Measurements from ENCODE around the gene CYB5R4. TPM values are rescaled to one million over a fixed set of nuclear protein-coding genes. Genes with fewer than 3 reads are reported as not detected.
A peak's percentile ranks its signal among the peaks of the same experiment; 100 is the strongest.

Gene CYB5R4
- total RNA-seq, 1 donor from 2014 or later: 37.3 TPM

DNA sequence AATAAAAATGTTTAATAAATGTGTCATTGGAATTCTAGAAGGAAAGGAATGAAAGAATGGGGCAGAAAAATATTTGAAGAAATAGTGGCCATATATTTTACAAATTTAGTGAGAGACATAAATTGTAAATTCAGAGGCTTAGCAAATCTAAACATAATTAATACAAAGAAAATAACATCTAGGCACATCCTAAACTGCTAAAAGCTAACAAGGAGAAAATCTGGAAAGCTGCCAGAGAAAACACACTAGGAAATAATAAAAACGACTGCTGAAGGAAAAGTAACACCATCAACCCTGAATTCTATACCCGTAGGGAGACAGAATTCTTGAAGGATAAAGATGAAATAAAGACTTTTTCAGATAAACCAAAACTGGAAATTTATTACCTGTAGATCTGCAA is 23.8 kb downstream of the CYB5R4 start:
- intact Hi-C loops (cut with micrococcal nuclease): loop anchor here (10.0 kb wide), 2 partner anchors 808 to 882 kb away; partner anchors contain the start of gene TBX18
- Mint-ChIP-seq H3K27ac (no peak overlapping the region), H3K9me3 (no peaks in the 10 kb centered on the region), H3K27me3 (no peaks in the 10 kb centered on the region), H3K36me3 (ENCODE audit: low read depth) (peaks cover 8% of the 10 kb centered on the region), H3K4me3 (no peak overlapping the region), H3K4me1 (peaks cover 42% of the 10 kb centered on the region)
- DNase-seq (no peak), ATAC-seq (ENCODE audit: low read depth) (no peak)
- ChIA-PET POLR2A (no interaction called here), CTCF (interaction anchor here (0.9 to 1.6 kb wide), 3 partner anchors 23 to 1440 kb away, joined by 3 to 6 read pairs (median 4); partner anchors contain the start of gene CYB5R4)
- TF ChIP-seq, protein P1, sequence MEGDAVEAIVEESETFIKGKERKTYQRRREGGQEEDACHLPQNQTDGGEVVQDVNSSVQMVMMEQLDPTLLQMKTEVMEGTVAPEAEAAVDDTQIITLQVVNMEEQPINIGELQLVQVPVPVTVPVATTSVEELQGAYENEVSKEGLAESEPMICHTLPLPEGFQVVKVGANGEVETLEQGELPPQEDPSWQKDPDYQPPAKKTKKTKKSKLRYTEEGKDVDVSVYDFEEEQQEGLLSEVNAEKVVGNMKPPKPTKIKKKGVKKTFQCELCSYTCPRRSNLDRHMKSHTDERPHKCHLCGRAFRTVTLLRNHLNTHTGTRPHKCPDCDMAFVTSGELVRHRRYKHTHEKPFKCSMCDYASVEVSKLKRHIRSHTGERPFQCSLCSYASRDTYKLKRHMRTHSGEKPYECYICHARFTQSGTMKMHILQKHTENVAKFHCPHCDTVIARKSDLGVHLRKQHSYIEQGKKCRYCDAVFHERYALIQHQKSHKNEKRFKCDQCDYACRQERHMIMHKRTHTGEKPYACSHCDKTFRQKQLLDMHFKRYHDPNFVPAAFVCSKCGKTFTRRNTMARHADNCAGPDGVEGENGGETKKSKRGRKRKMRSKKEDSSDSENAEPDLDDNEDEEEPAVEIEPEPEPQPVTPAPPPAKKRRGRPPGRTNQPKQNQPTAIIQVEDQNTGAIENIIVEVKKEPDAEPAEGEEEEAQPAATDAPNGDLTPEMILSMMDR (IDR thresholded peaks at IDR 0.05): no peak

DNA sequence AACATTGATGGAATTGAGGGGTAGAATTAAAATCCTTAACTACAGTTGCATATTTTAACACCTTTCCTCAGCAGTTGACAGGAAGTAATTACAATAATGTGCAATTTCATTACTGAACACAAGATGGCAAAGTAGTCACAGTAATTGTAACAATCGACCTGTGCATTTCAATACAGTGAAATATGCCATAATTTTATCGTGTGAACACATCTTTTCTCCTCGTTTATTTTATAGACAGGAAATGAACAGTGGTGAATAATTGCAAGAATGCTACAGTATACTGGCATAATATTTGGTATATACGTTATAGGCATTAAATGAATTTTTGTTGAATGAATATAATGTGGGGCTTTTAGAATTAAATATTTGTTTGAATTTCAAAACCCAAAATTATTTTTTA is 25.0 kb downstream of the CYB5R4 start:
- no peaks in the 10 kb centered on the region for H3K27me3 Mint-ChIP-seq
- CTCF ChIA-PET: interaction anchor here (0.6 to 3.8 kb wide), 4 partner anchors 25 to 336 kb away, joined by 3 to 21 read pairs (median 5); partner anchors contain the start of gene CYB5R4
- H3K4me3 Mint-ChIP-seq: no peak overlapping the region
- no peak overlapping the region for H3K27ac Mint-ChIP-seq
- TF ChIP-seq, protein P1 (IDR thresholded peaks at IDR 0.05): no peak
- ATAC-seq (ENCODE audit: low read depth) (peak; percentile 76), DNase-seq (no peak)
- no peaks in the 10 kb centered on the region for H3K9me3 Mint-ChIP-seq
- H3K4me1 Mint-ChIP-seq: peaks cover 45% of the 10 kb centered on the region
- peaks cover 12% of the 10 kb centered on the region for H3K36me3 Mint-ChIP-seq (ENCODE audit: low read depth)
- intact Hi-C loops (cut with micrococcal nuclease): loop anchor here (1.0 to 10.0 kb wide), 4 partner anchors 336 to 880 kb away; partner anchors contain the start of gene TBX18
- POLR2A ChIA-PET: no interaction called here

DNA sequence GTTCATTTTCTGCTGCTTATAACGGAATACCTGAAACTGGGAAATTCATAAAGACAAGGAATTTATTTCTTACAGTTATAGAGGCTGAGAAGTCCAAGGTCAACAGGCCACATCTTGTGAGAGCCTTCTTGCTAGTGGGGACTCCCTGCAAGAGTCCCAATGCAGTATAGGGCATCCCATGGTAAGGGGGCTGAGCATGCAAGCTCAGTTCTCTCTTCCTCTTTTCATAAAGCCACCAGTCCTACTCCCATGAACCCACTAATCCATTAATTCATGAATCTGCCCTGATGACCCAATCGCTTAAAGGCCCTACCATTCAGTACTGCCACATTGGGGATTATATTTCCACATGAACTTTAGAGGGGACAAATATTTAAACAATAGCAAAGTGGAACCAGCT is 26.5 kb downstream of the CYB5R4 start:
- Mint-ChIP-seq H3K9me3 (no peaks in the 10 kb centered on the region), H3K27me3 (no peaks in the 10 kb centered on the region), H3K4me3 (no peak overlapping the region), H3K36me3 (ENCODE audit: low read depth) (peaks cover 22% of the 10 kb centered on the region), H3K27ac (no peak overlapping the region), H3K4me1 (peaks cover 35% of the 10 kb centered on the region)
- intact Hi-C loops (cut with micrococcal nuclease): loop anchor here (2.0 to 10.0 kb wide), 3 partner anchors 343 to 879 kb away; partner anchors contain the start of gene TBX18
- ChIA-PET POLR2A (no interaction called here), CTCF (interaction anchor here (1.8 to 3.8 kb wide), 2 partner anchors 335 to 341 kb away, joined by 8 to 21 read pairs; partner anchors contain the start of gene CEP162)
- no peak for DNase-seq
- no peak for ATAC-seq (ENCODE audit: low read depth)
- TF ChIP-seq, protein P1 (IDR thresholded peaks at IDR 0.05): no peak

DNA sequence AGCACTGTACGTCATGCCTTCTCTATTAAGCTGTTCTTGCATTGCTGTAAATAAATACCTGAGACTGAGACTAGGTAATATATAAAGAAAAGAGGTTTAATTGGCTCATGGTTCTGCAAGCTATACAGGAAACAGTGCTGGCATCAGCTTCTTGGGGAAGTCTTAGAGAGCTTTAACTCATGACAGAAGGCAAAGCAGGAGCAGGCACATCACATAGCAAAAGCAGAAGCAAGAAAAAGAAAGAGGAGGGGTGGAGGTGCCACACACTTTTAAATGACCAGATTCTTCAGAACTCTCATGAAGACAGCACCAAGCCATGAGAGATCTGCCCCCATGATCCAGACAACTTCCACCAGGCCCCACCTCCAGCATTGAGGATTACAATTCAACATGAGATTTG is 30.1 kb downstream of the CYB5R4 start:
- peaks cover 42% of the 10 kb centered on the region for H3K4me1 Mint-ChIP-seq
- ChIA-PET POLR2A (interaction anchor here (1.2 kb wide), 1 partner anchor 338 kb away, joined by 3 read pairs; the partner anchor contains the start of gene CEP162), CTCF (no interaction called here)
- intact Hi-C loops (cut with micrococcal nuclease): loop anchor here (10.0 kb wide), 2 partner anchors 815 to 875 kb away; partner anchors contain the start of gene TBX18
- peaks cover 23% of the 10 kb centered on the region for H3K36me3 Mint-ChIP-seq (ENCODE audit: low read depth)
- ATAC-seq (ENCODE audit: low read depth): peak; percentile 25
- DNase-seq: no peak
- TF ChIP-seq, protein P1 (IDR thresholded peaks at IDR 0.05): no peak
- no peaks in the 10 kb centered on the region for H3K27me3 Mint-ChIP-seq
- peak overlapping the region; percentile 18 for H3K27ac Mint-ChIP-seq
- no peaks in the 10 kb centered on the region for H3K9me3 Mint-ChIP-seq
- no peak overlapping the region for H3K4me3 Mint-ChIP-seq

DNA sequence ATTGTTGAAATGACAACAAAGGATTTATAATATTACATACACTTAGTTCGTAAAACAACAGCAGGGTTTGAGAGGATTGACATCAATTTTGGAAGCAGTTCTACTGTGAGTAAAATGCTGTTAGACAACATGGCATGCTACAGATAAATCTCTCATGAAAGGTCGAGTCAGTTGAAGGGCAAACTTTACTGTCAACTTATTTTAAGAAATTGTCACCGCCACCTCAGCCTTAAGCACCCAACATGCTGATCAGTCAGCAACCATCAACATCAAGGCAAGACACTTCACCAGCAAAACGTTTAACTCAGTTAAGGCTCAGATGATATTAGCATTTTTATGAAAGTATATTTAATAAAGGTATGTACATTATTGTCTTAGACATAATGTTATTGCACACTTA is 31.0 kb downstream of the CYB5R4 start:
- DNase-seq (no peak), ATAC-seq (ENCODE audit: low read depth) (no peak)
- H3K4me1 Mint-ChIP-seq: peaks cover 41% of the 10 kb centered on the region
- H3K9me3 Mint-ChIP-seq: no peaks in the 10 kb centered on the region
- ChIA-PET CTCF (no interaction called here), POLR2A (no interaction called here)
- no peak overlapping the region for H3K27ac Mint-ChIP-seq
- peaks cover 32% of the 10 kb centered on the region for H3K36me3 Mint-ChIP-seq (ENCODE audit: low read depth)
- no peak overlapping the region for H3K4me3 Mint-ChIP-seq
- TF ChIP-seq, protein P1 (IDR thresholded peaks at IDR 0.05): no peak
- intact Hi-C loops (cut with micrococcal nuclease): no loop called here
- no peaks in the 10 kb centered on the region for H3K27me3 Mint-ChIP-seq
